H1 (cell line): ENCODE data around the gene MPV17L. TPM values are rescaled to one million over a fixed set of nuclear protein-coding genes. Genes with fewer than 3 reads are reported as not detected.

Source experiments
- CTCF ChIA-PET: fragments of 300-600 bp; sonication (Branson Sonifier 250); formaldehyde crosslinking; loops from one replicate; lab custom pipeline; 2021; ENCODE audit not compliant: partially characterized antibody; lab: Charles Lee
- POLR2A ChIA-PET: fragments of 300-600 bp; sonication (Branson Sonifier 250); formaldehyde crosslinking; loops from one replicate; lab custom pipeline; 2021; ENCODE audit warnings: inconsistent platforms; ENCODE audit not compliant: partially characterized antibody; lab: Charles Lee
- DNase-seq, 2 experiments: peaks; one replicate each; pipeline versions ENCODE4 v3.0.0 to v3.0.0-alpha.2; 2010 to 2022; ENCODE audit warnings: low spot score in 2 of 2, low read depth in 1 of 2, mixed read lengths in 1 of 2
- FAIRE-seq: peaks from 2 replicates; lab custom pipeline; 2011; peaks lifted over from hg19 to GRCh38; lab: Jason Lieb, UNC
- H2AFZ ChIP-seq: 2 replicates; pipeline ENCODE4 v1.8.1; 2012; ENCODE audit warnings: low read length, inconsistent platforms
- H2AK5ac ChIP-seq: 2 replicates; pipeline ENCODE4 v1.6.1; 2013; ENCODE audit warnings: low read depth, low read length
- H2BK120ac ChIP-seq: replicated peaks from 2 replicates; pipeline ENCODE3; 2013; ENCODE audit warnings: low read depth, low read length, inconsistent platforms
- H2BK12ac ChIP-seq: 2 replicates; pipeline ENCODE4 v1.6.1; 2013; ENCODE audit warnings: low read depth, low read length
- H2BK15ac ChIP-seq: 2 replicates; pipeline ENCODE4 v1.6.1; 2013; ENCODE audit warnings: low read length
- H2BK20ac ChIP-seq: 2 replicates; pipeline ENCODE4 v1.6.1; 2013; ENCODE audit warnings: low read length
- H2BK5ac ChIP-seq: 2 replicates; pipeline ENCODE4 v1.6.1; 2013; ENCODE audit warnings: low read depth, low read length
- H3K14ac ChIP-seq: 2 replicates; pipeline ENCODE4 v1.6.1; 2013; ENCODE audit warnings: inconsistent platforms; ENCODE audit not compliant: insufficient read length
- H3K18ac ChIP-seq: 2 replicates; pipeline ENCODE4 v1.6.1; 2013; ENCODE audit warnings: low read length; ENCODE audit errors: extremely low read depth
- H3K23ac ChIP-seq: 2 replicates; pipeline ENCODE4 v1.6.1; 2013; ENCODE audit warnings: inconsistent platforms; ENCODE audit not compliant: insufficient read length
- H3K23me2 ChIP-seq: 2 replicates; pipeline ENCODE4 v1.6.1; 2013; ENCODE audit warnings: low read depth, low read length
- H3K27ac ChIP-seq: 2 replicates; pipeline ENCODE4 v1.6.1; 2011; ENCODE audit warnings: low read depth, low read length, inconsistent platforms
- H3K27me3 ChIP-seq, 4 experiments: replicated peaks in 1 of 4; 1 replicate in 1 of 4; 2 replicates in 3 of 4; pipeline versions ENCODE4 v1.6.1 to v1.8.1; 2011 to 2013; ENCODE audit warnings: low read length in 3 of 4, mild to moderate bottlenecking in 3 of 4, inconsistent platforms in 2 of 4, mixed read lengths in 2 of 4, moderate library complexity in 1 of 4; ENCODE audit not compliant: control insufficient read depth in 3 of 4, insufficient read depth in 3 of 4; ENCODE audit errors: extremely low read depth in 1 of 4
- H3K36me3 ChIP-seq, 4 experiments: 2 replicates each; pipeline versions ENCODE4 v1.6.1 to v1.8.1; 2011 to 2013; ENCODE audit warnings: mild to moderate bottlenecking in 4 of 4, low read length in 3 of 4, moderate library complexity in 2 of 4, control low read depth in 1 of 4, inconsistent platforms in 1 of 4; ENCODE audit not compliant: insufficient read depth in 4 of 4, control insufficient read depth in 2 of 4
- H3K4ac ChIP-seq: replicated peaks from 2 replicates; pipeline ENCODE3; 2013; ENCODE audit warnings: low read length, low read depth, mixed read lengths, inconsistent platforms; ENCODE audit not compliant: insufficient read length
- H3K4me1 ChIP-seq, 4 experiments: replicated peaks in 1 of 4; 1 replicate in 1 of 4; 2 replicates in 3 of 4; pipeline versions ENCODE4 v1.6.1 to v1.8.1; 2011 to 2013; ENCODE audit warnings: low read length in 3 of 4, inconsistent platforms in 2 of 4, mixed read lengths in 1 of 4; ENCODE audit not compliant: insufficient read depth in 4 of 4, control insufficient read depth in 3 of 4
- H3K4me2 ChIP-seq, 2 experiments: 2 replicates each; pipeline versions ENCODE4 v1.6.1 to v1.8.1; 2011 to 2013; ENCODE audit warnings: low read depth in 2 of 2, low read length in 2 of 2, control low read depth in 1 of 2, inconsistent platforms in 1 of 2, mild to moderate bottlenecking in 1 of 2; ENCODE audit not compliant: insufficient read depth in 1 of 2
- H3K4me3 ChIP-seq, 4 experiments: fragments of 200-600, 300-600 bp in 1 of 4; sonication (generic), shearing (Covaris generic), sonication (Bioruptor Twin) in 1 of 4; 2 replicates each; pipeline versions ENCODE4 v1.5.1 to v1.8.1; 2011 to 2016; ENCODE audit warnings: low read length in 4 of 4, low read depth in 3 of 4, control low read depth in 2 of 4, inconsistent platforms in 2 of 4, mild to moderate bottlenecking in 2 of 4, mixed read lengths in 1 of 4, moderate library complexity in 1 of 4; ENCODE audit not compliant: insufficient read depth in 2 of 4; ENCODE audit errors: extremely low read depth in 1 of 4
- H3K56ac ChIP-seq: replicated peaks from 2 replicates; pipeline ENCODE3; 2013; ENCODE audit warnings: low read depth, mild to moderate bottlenecking, mixed read lengths, low read length, inconsistent platforms; ENCODE audit not compliant: insufficient read length
- H3K79me1 ChIP-seq: 2 replicates; pipeline ENCODE4 v1.6.1; 2013; ENCODE audit warnings: low read depth, low read length, control low read depth
- H3K79me2 ChIP-seq, 2 experiments: 2 replicates each; pipeline versions ENCODE4 v1.6.1 to v1.8.1; 2012 to 2013; ENCODE audit warnings: low read length in 2 of 2, mild to moderate bottlenecking in 2 of 2, inconsistent platforms in 1 of 2; ENCODE audit not compliant: insufficient read depth in 2 of 2, control insufficient read depth in 1 of 2
- H3K9ac ChIP-seq, 4 experiments: replicated peaks in 1 of 4; 1 replicate in 1 of 4; 2 replicates in 3 of 4; pipeline versions ENCODE4 v1.6.1 to v1.8.1; 2011 to 2013; ENCODE audit warnings: low read depth in 3 of 4, low read length in 3 of 4, control low read depth in 2 of 4, mild to moderate bottlenecking in 2 of 4, moderate library complexity in 2 of 4, inconsistent platforms in 1 of 4; ENCODE audit errors: extremely low read depth in 1 of 4
- H3K9me3 ChIP-seq, 2 experiments: 2 replicates each; pipeline versions ENCODE4 v1.6.1 to v1.8.1; 2012 to 2013; ENCODE audit warnings: mild to moderate bottlenecking in 2 of 2, moderate library complexity in 2 of 2, control low read depth in 1 of 2, inconsistent platforms in 1 of 2, low read depth in 1 of 2, low read length in 1 of 2, mixed read lengths in 1 of 2; ENCODE audit not compliant: insufficient read depth in 2 of 2
- H4K20me1 ChIP-seq, 2 experiments: replicated peaks in 1 of 2; 2 replicates each; pipeline versions ENCODE3 to v1.8.1; 2011 to 2013; ENCODE audit warnings: inconsistent platforms in 2 of 2, low read length in 2 of 2, mild to moderate bottlenecking in 1 of 2; ENCODE audit not compliant: insufficient read depth in 2 of 2, control insufficient read depth in 1 of 2
- H4K5ac ChIP-seq: 2 replicates; pipeline ENCODE4 v1.6.1; 2013; ENCODE audit warnings: low read length, low read depth, mixed read lengths, inconsistent platforms; ENCODE audit not compliant: insufficient read length
- H4K8ac ChIP-seq: 2 replicates; pipeline ENCODE4 v1.8.0; 2013; ENCODE audit warnings: mild to moderate bottlenecking, moderate library complexity, low read length, inconsistent platforms; ENCODE audit not compliant: insufficient read depth; ENCODE audit errors: extremely low read depth
- H4K91ac ChIP-seq: replicated peaks from 2 replicates; pipeline ENCODE3; 2013; ENCODE audit warnings: low read length, mixed read lengths, inconsistent platforms; ENCODE audit not compliant: insufficient read length
- RFX5 ChIP-seq: IDR thresholded peaks from 2 replicates; pipeline ENCODE4 v1.6.1; 2011; ENCODE audit warnings: low read depth, low read length, improper control_type of control experiment, borderline replicate concordance
- WGBS, 2 experiments: shearing (Covaris generic) in 1 of 2; methylation state at CpG; one replicate each; pipeline versions ENCODE4 v1.1.6 to v1.1.7; 2013 to 2015; ENCODE audit warnings: low lambda C conversion rate in 2 of 2, mixed read lengths in 2 of 2, inconsistent platforms in 1 of 2, low coverage in 1 of 2, missing lambda C conversion rate in 1 of 2; ENCODE audit not compliant: insufficient replicate concordance in 2 of 2, insufficient coverage in 1 of 2, insufficient read length in 1 of 2; ENCODE audit errors: extremely low coverage in 1 of 2, missing lambda C conversion rate in 1 of 2; 5-methylcytosine and 5-hydroxymethylcytosine counted together
- polyA plus RNA-seq, 7 experiments: library from polyadenylated mRNA; depleted of rRNA in 3 of 7; stranded (reverse) in 5 of 7; unstranded in 2 of 7; fragments of >200 nt in 5 of 7; fragments of 200-250 nt in 2 of 7; gene quantifications; 1 replicate in 5 of 7; 2 replicates in 1 of 7; 4 replicates in 1 of 7; pipeline versions ENCODE4 v1.2.1 to v1.2.3, GENCODE V29; 2011 to 2013; ENCODE audit warnings: missing spikeins in 2 of 7, mixed read lengths in 2 of 7
- total RNA-seq: library from RNA; stranded (reverse); fragmentation: NEBNext Ultra II Directional; extraction: Animal tissue kit (Norgen Biotek cat#: 25700); gene quantifications from 2 replicates; pipeline ENCODE4 v1.2.1, GENCODE V29; 2021

MPV17L gene
- total and polyA plus RNA-seq, 2 of the 8 experiments (the other 6 are each of a cell fraction or from before 2014, with no cell fraction given), result 6.7 to 8.2 TPM

GRCh38 chr16:15445450-15445849 lies 49.9 kb downstream of the MPV17L start:
- no peak overlapping the region for H3K14ac ChIP-seq
- H2BK5ac ChIP-seq, result no peak overlapping the region
- no peaks in the 10 kb centered on the region for H4K20me1 ChIP-seq
- H3K27me3 ChIP-seq, result no peaks in the 10 kb centered on the region
- no peak overlapping the region for H4K5ac ChIP-seq
- no peak overlapping the region for H2AK5ac ChIP-seq
- no peak for TF ChIP-seq RFX5
- no peak overlapping the region for H2AFZ ChIP-seq
- no peak overlapping the region for H3K27ac ChIP-seq
- no peak overlapping the region for H2BK120ac ChIP-seq
- no peak overlapping the region for H2BK20ac ChIP-seq
- no peaks in the 10 kb centered on the region for H3K4me1 ChIP-seq
- no peak overlapping the region for H3K4me2 ChIP-seq
- no peak overlapping the region for H2BK15ac ChIP-seq
- no peaks in the 10 kb centered on the region for H3K79me1 ChIP-seq
- peaks cover 0 to 6% of the 10 kb centered on the region in 2 experiments; a peak in 1 of 4 replicates for H3K79me2 ChIP-seq
- no peak overlapping the region for H3K4me3 ChIP-seq
- no peak overlapping the region for H3K56ac ChIP-seq
- DNase-seq (no peak), FAIRE-seq (no peak)
- H3K23ac ChIP-seq, result no peak overlapping the region
- H3K4ac ChIP-seq, result no peak overlapping the region
- no peak overlapping the region for H3K9ac ChIP-seq
- no peak overlapping the region for H4K8ac ChIP-seq
- H3K23me2 ChIP-seq, result no peaks in the 10 kb centered on the region
- CTCF ChIA-PET, result interaction anchor here (1.4 kb wide), 2 partner anchors 16 to 19 kb away, joined by 4 to 5 read pairs; no protein-coding TSS in a partner anchor
- H4K91ac ChIP-seq, result no peak overlapping the region
- POLR2A ChIA-PET, result no interaction called here
- H3K36me3 ChIP-seq, result no peaks in the 10 kb centered on the region
- no peak overlapping the region for H2BK12ac ChIP-seq
- 93% methylated on average over 1 of the region's 1 CpG; no CpG with 5 or more reads in 1 of the 2 experiments for WGBS, 2 experiments
- H3K18ac ChIP-seq, result no peak overlapping the region
- no peaks in the 10 kb centered on the region for H3K9me3 ChIP-seq
